OCI-LY7 (cell line): Measurements from ENCODE around the gene PCDH9. TPM values are rescaled to one million over a fixed set of nuclear protein-coding genes. Genes with fewer than 3 reads are reported as not detected.

Experiments used
- BruUV-seq: library from RNA; stranded (reverse); fragments of 400-500 nt; replicated peaks from 2 replicates; lab custom pipeline; 2021; lab: Mats Ljungman, UMichigan
- CTCF ChIA-PET: fragments of 300-600 bp; sonication (Branson Sonifier 250); formaldehyde crosslinking; loops from one replicate; lab custom pipeline; 2022; ENCODE audit warnings: antibody characterized with exemption; ENCODE audit not compliant: unreplicated experiment; lab: Charles Lee
- POLR2A ChIA-PET: fragments of 300-600 bp; sonication (Branson Sonifier 250); formaldehyde crosslinking; loops from one replicate; lab custom pipeline; 2022; ENCODE audit warnings: antibody characterized with exemption; lab: Charles Lee
- DNase-seq: peaks from one replicate; pipeline ENCODE4 v3.0.0-alpha.2; 2015; ENCODE audit warnings: low spot score
- H2AFZ ChIP-seq: fragments of 200-600 bp; sonication (generic), shearing (Covaris generic); 2 replicates; pipeline ENCODE4 v1.6.1; 2014; ENCODE audit warnings: mild to moderate bottlenecking, antibody characterized with exemption, low read length, moderate library complexity
- H3K27ac ChIP-seq: fragments of 200-600 bp; sonication (generic); 2 replicates; pipeline ENCODE4 v1.5.1; 2014; ENCODE audit warnings: mixed run types, low read depth, mild to moderate bottlenecking, moderate library complexity, low read length, inconsistent platforms; ENCODE audit not compliant: poor library complexity, severe bottlenecking
- H3K36me3 ChIP-seq: fragments of 200-600 bp; sonication (generic); 2 replicates; pipeline ENCODE4 v1.6.1; 2014; ENCODE audit warnings: mild to moderate bottlenecking, antibody characterized with exemption, low read length, moderate library complexity, mixed read lengths; ENCODE audit not compliant: insufficient read depth
- H3K4me1 ChIP-seq: fragments of 200-600 bp; sonication (generic); 2 replicates; pipeline ENCODE4 v1.5.1; 2014; ENCODE audit warnings: mild to moderate bottlenecking, low read length; ENCODE audit not compliant: insufficient read depth, poor library complexity, severe bottlenecking
- H3K4me2 ChIP-seq: fragments of 200-600 bp; sonication (generic); 2 replicates; pipeline ENCODE4 v1.6.1; 2014; ENCODE audit warnings: mild to moderate bottlenecking, low read length
- H3K4me3 ChIP-seq: fragments of 200-600 bp; sonication (generic); 2 replicates; pipeline ENCODE4 v1.5.1; 2014; ENCODE audit warnings: mild to moderate bottlenecking, low read depth, low read length; ENCODE audit not compliant: poor library complexity, severe bottlenecking
- H3K79me2 ChIP-seq: fragments of 200-600 bp; sonication (generic); 2 replicates; pipeline ENCODE4 v1.6.1; 2016; ENCODE audit warnings: low read depth, mild to moderate bottlenecking, low read length, moderate library complexity, mixed read lengths; ENCODE audit not compliant: insufficient read depth
- H3K9me2 ChIP-seq: fragments of 200-600 bp; sonication (generic); 2 replicates; pipeline ENCODE4 v1.6.1; 2016; ENCODE audit warnings: mild to moderate bottlenecking, low read length, mixed read lengths; ENCODE audit not compliant: insufficient read depth
- H3K9me3 ChIP-seq: fragments of 200-600 bp; sonication (generic); 2 replicates; pipeline ENCODE4 v1.6.1; 2014; ENCODE audit warnings: mild to moderate bottlenecking, mixed run types, low read length, mixed read lengths
- H4K20me1 ChIP-seq: fragments of 200-600 bp; sonication (generic); 2 replicates; pipeline ENCODE4 v1.6.1; 2014; ENCODE audit warnings: mild to moderate bottlenecking, antibody characterized with exemption, low read length, moderate library complexity, mixed read lengths; ENCODE audit not compliant: insufficient read depth
- EZH2phosphoT487 ChIP-seq: fragments of 200-600 bp; sonication (generic); IDR thresholded peaks from 2 replicates; pipeline ENCODE4 v1.6.1; 2018; ENCODE audit warnings: low read depth, borderline replicate concordance, mild to moderate bottlenecking, mixed run types, antibody characterized with exemption, low read length, moderate library complexity, mixed read lengths
- intact Hi-C: fragments of 100-400 bp; cut with micrococcal nuclease; formaldehyde crosslinking; loops from one replicate; pipeline ENCODE4 v1.10.0; 2022; ENCODE audit not compliant: unreplicated experiment
- total RNA-seq, 2 experiments: library from RNA; depleted of rRNA in 1 of 2; stranded (reverse); fragments of >200 nt in 1 of 2; shearing (Covaris generic) in 1 of 2; gene quantifications; 2 replicates each; pipeline ENCODE4 v1.2.3, GENCODE V29; 2014 to 2022
- TF ChIP-seq, protein P1 (sequence below): fragments of 200-600 bp; sonication (generic); conservative IDR thresholded peaks from 2 replicates; pipeline ENCODE4 v1.5.1; 2014; ENCODE audit warnings: mild to moderate bottlenecking, antibody characterized with exemption, low read length, moderate library complexity, mixed read lengths

Gene PCDH9
- total RNA-seq, 2 experiments from 2014 or later: 20.1 to 26.0 TPM

GRCh38 chr13:66482836-66483235 lies 747.3 kb downstream of the PCDH9 start:
- Histone ChIP-seq H3K4me2 (no peak overlapping the region), H3K4me3 (no peak overlapping the region), H3K79me2 (no peaks in the 10 kb centered on the region), H3K27ac (no peak overlapping the region), H4K20me1 (no peaks in the 10 kb centered on the region), H3K9me2 (no peaks in the 10 kb centered on the region), H3K4me1 (no peaks in the 10 kb centered on the region), H3K9me3 (no peaks in the 10 kb centered on the region), H3K36me3 (no peaks in the 10 kb centered on the region), H2AFZ (0 out of 2 replicates have a peak overlapping the region, but pooled peaks have one; percentile 26)
- TF ChIP-seq, protein P1, sequence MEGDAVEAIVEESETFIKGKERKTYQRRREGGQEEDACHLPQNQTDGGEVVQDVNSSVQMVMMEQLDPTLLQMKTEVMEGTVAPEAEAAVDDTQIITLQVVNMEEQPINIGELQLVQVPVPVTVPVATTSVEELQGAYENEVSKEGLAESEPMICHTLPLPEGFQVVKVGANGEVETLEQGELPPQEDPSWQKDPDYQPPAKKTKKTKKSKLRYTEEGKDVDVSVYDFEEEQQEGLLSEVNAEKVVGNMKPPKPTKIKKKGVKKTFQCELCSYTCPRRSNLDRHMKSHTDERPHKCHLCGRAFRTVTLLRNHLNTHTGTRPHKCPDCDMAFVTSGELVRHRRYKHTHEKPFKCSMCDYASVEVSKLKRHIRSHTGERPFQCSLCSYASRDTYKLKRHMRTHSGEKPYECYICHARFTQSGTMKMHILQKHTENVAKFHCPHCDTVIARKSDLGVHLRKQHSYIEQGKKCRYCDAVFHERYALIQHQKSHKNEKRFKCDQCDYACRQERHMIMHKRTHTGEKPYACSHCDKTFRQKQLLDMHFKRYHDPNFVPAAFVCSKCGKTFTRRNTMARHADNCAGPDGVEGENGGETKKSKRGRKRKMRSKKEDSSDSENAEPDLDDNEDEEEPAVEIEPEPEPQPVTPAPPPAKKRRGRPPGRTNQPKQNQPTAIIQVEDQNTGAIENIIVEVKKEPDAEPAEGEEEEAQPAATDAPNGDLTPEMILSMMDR: no peak
- TF ChIP-seq EZH2phosphoT487: no peak
- intact Hi-C loops: no loop called here
- no TSS peak for BruUV-seq
- DNase-seq: no peak
- POLR2A ChIA-PET: interaction anchor here (0.8 to 1.3 kb wide), 4 partner anchors 8 to 54 kb away, joined by 3 to 6 read pairs (median 4); no protein-coding TSS in a partner anchor
- CTCF ChIA-PET: no interaction called here

DNA sequence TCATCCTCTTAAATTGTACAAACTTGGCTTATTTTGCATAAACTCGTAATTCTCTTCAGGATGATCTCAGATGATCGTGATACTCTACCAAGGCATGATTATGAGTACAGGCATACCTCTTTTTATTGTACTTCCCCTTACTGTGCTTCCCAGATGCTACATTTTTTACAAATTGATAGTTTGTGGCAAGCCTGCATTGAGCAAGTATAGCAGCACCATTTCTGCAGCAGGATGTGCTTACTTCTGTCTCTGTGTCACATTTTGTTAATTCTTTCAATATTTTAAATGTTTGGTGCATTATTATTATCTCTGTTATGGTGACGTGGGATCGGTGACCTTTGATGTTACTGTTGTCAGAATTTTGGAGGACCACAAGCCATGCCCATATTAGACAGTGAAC lies 752.3 kb downstream of the PCDH9 start:
- Histone ChIP-seq H3K4me3 (no peak overlapping the region), H2AFZ (peak overlapping the region; percentile 40; the same call in 1 of the 2 replicates), H3K79me2 (no peaks in the 10 kb centered on the region), H3K9me3 (no peaks in the 10 kb centered on the region), H3K36me3 (no peaks in the 10 kb centered on the region), H3K27ac (no peak overlapping the region), H3K4me2 (no peak overlapping the region), H3K9me2 (no peaks in the 10 kb centered on the region), H4K20me1 (no peaks in the 10 kb centered on the region), H3K4me1 (no peaks in the 10 kb centered on the region)
- ChIA-PET POLR2A (interaction anchor here (0.6 to 1.6 kb wide), 2 partner anchors 18 to 40 kb away, joined by 3 to 4 read pairs; no protein-coding TSS in a partner anchor), CTCF (interaction anchor here (0.6 kb wide), 1 partner anchor 132 kb away, joined by 3 read pairs; no protein-coding TSS in a partner anchor)
- no TSS peak for BruUV-seq
- no peak for TF ChIP-seq EZH2phosphoT487
- TF ChIP-seq, protein P1: no peak
- DNase-seq: no peak
- intact Hi-C loops: no loop called here

GRCh38 chr13:66475061-66475460 lies 755.1 kb downstream of the PCDH9 start:
- Histone ChIP-seq H3K79me2 (no peaks in the 10 kb centered on the region), H3K27ac (no peak overlapping the region), H3K4me2 (no peak overlapping the region), H3K9me3 (no peaks in the 10 kb centered on the region), H3K9me2 (no peaks in the 10 kb centered on the region), H3K4me3 (no peak overlapping the region), H3K4me1 (no peaks in the 10 kb centered on the region), H4K20me1 (no peaks in the 10 kb centered on the region), H3K36me3 (no peaks in the 10 kb centered on the region), H2AFZ (no peak overlapping the region)
- CTCF ChIA-PET: no interaction called here
- intact Hi-C loops: no loop called here
- BruUV-seq: no TSS peak
- DNase-seq: no peak
- no peak for TF ChIP-seq EZH2phosphoT487
- TF ChIP-seq, protein P1: no peak
- POLR2A ChIA-PET: interaction anchor here (0.9 kb wide), 1 partner anchor 115 kb away, joined by 3 read pairs; no protein-coding TSS in a partner anchor
